ENCODE measurements around the gene LZTR1.

GRCh38 chr22:21034989-21035388 lies 52.9 kb downstream of the LZTR1 start:
- TF ChIP-seq CTCF (IDR thresholded peaks at IDR 0.05) = no peak
- TF ChIP-seq POLR2A (IDR thresholded peaks at IDR 0.05) = no peak

Data from uterus (tissue), 2 donors.